ENCODE results near the gene ADGRV1.

DNA sequence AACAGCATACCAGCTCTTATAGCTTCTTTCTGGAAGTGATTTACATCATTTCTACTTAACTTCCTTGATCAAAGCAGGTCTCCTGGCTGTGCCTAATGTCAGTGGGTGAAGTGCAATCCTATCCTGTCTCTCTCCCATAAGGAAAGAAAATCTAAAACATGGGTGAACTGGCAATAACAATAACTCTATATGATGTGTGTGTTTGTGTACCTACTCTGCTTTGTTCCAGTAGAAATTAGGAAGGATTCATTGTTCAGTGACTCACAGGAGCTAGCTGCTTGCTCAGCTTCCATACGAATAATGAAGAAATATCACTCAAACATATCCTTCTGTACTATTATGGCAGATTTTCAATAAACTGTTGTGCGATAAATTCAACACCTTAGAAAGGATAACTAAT is 123.7 kb downstream of the ADGRV1 start:
- TF ChIP-seq POLR2A (IDR thresholded peaks at IDR 0.05) (no peak), EP300 (IDR thresholded peaks at IDR 0.05) (no peak)
- TF ChIP-seq, protein P1, sequence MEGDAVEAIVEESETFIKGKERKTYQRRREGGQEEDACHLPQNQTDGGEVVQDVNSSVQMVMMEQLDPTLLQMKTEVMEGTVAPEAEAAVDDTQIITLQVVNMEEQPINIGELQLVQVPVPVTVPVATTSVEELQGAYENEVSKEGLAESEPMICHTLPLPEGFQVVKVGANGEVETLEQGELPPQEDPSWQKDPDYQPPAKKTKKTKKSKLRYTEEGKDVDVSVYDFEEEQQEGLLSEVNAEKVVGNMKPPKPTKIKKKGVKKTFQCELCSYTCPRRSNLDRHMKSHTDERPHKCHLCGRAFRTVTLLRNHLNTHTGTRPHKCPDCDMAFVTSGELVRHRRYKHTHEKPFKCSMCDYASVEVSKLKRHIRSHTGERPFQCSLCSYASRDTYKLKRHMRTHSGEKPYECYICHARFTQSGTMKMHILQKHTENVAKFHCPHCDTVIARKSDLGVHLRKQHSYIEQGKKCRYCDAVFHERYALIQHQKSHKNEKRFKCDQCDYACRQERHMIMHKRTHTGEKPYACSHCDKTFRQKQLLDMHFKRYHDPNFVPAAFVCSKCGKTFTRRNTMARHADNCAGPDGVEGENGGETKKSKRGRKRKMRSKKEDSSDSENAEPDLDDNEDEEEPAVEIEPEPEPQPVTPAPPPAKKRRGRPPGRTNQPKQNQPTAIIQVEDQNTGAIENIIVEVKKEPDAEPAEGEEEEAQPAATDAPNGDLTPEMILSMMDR (IDR thresholded peaks at IDR 0.05): no peak

All from tibial nerve (tissue), 4 donors.